H1 (cell line): ENCODE data around the gene PRICKLE1. TPM values are rescaled to one million over a fixed set of nuclear protein-coding genes. Genes with fewer than 3 reads are reported as not detected.

Experiments used
- CBX8 ChIP-seq: fragments of 300-800, 300-1000 bp; sonication (generic); IDR thresholded peaks from 2 replicates; pipeline ENCODE4 v1.7.1; 2016; ENCODE audit warnings: low read depth, low read length, borderline replicate concordance
- HDAC2 ChIP-seq, 2 experiments: fragments of 300-600 bp in 1 of 2; sonication (generic) in 1 of 2; IDR thresholded peaks; 2 replicates each; pipeline ENCODE4 v1.6.1; 2011 to 2012; ENCODE audit warnings: low read depth in 2 of 2, low read length in 2 of 2, mild to moderate bottlenecking in 2 of 2, moderate library complexity in 2 of 2, borderline replicate concordance in 1 of 2, inconsistent platforms in 1 of 2
- polyA plus RNA-seq, 7 experiments: library from polyadenylated mRNA; depleted of rRNA in 3 of 7; stranded (reverse) in 5 of 7; unstranded in 2 of 7; fragments of >200 nt in 5 of 7; fragments of 200-250 nt in 2 of 7; gene quantifications; 1 replicate in 5 of 7; 2 replicates in 1 of 7; 4 replicates in 1 of 7; pipeline versions ENCODE4 v1.2.1 to v1.2.3, GENCODE V29; 2011 to 2013; ENCODE audit warnings: missing spikeins in 2 of 7, mixed read lengths in 2 of 7
- total RNA-seq: library from RNA; stranded (reverse); fragmentation: NEBNext Ultra II Directional; extraction: Animal tissue kit (Norgen Biotek cat#: 25700); gene quantifications from 2 replicates; pipeline ENCODE4 v1.2.1, GENCODE V29; 2021

Gene PRICKLE1
- total and polyA plus RNA-seq, 2 of the 8 experiments (the other 6 are each of a cell fraction or from before 2014, with no cell fraction given): 14.0 to 22.4 TPM

GRCh38 chr12:42507565-42507964 lies 82.0 kb downstream of the PRICKLE1 start (continued):
- TF ChIP-seq CBX8: no peak
- no peak for TF ChIP-seq HDAC2 (IDR thresholded peaks at IDR 0.05; ENCODE audit: borderline replicate concordance in 1 of 2, low read depth in 2 of 2, low read length in 2 of 2)
